Activated naive CD4-positive, alpha-beta T cell treated with anti-CD3 and anti-CD28 coated beads for 36 hours (primary cell): Measurements from ENCODE around the gene ALDH4A1. TPM values are rescaled to one million over a fixed set of nuclear protein-coding genes. Genes with fewer than 3 reads are reported as not detected.
A peak's percentile ranks its signal among the peaks of the same experiment; 100 is the strongest.

Experiments used
- CTCF ChIA-PET: fragments of 350-600 bp; sonication (Branson Sonifier 250); formaldehyde crosslinking; loops from one replicate; lab custom pipeline; 2021; ENCODE audit warnings: antibody characterized with exemption; lab: Charles Lee
- DNase-seq: peaks from one replicate; pipeline ENCODE4 v3.0.0-alpha.2; 2020
- H3K27ac Mint-ChIP-seq: one replicate; pipeline ENCODE4 v1.8.0; 2021; ENCODE audit warnings: mild to moderate bottlenecking, mixed read lengths
- H3K27me3 Mint-ChIP-seq: one replicate; pipeline ENCODE4 v1.8.0; 2021; ENCODE audit warnings: low read depth, mixed read lengths
- H3K36me3 Mint-ChIP-seq: one replicate; pipeline ENCODE4 v1.8.0; 2021; ENCODE audit warnings: low read depth, mixed read lengths
- H3K4me1 Mint-ChIP-seq: one replicate; pipeline ENCODE4 v1.8.0; 2021; ENCODE audit warnings: low read depth, mixed read lengths
- H3K4me3 Mint-ChIP-seq: one replicate; pipeline ENCODE4 v1.8.0; 2021; ENCODE audit warnings: mild to moderate bottlenecking, moderate library complexity, mixed read lengths
- H3K9me3 Mint-ChIP-seq: one replicate; pipeline ENCODE4 v1.8.0; 2021; ENCODE audit warnings: mixed read lengths
- intact Hi-C: fragments of 100-400 bp; cut with micrococcal nuclease; formaldehyde crosslinking; loops from one replicate; pipeline ENCODE4 v1.15.1; 2023
- total RNA-seq, 2 experiments: library from RNA; stranded (reverse); gene quantifications; one replicate each; pipeline ENCODE4 v1.2.3, GENCODE V29; 2021

Gene ALDH4A1
- total RNA-seq, 2 experiments from 2014 or later = 11.6 to 12.5 TPM

- Mint-ChIP-seq H3K27ac (no peak overlapping the region), H3K4me3 (no peak overlapping the region), H3K4me1 (no peaks in the 10 kb centered on the region), H3K36me3 (no peaks in the 10 kb centered on the region), H3K9me3 (no peaks in the 10 kb centered on the region), H3K27me3 (no peaks in the 10 kb centered on the region)
- DNase-seq = no peak
- intact Hi-C loops = no loop called here
- CTCF ChIA-PET = interaction anchor here (1.3 to 4.3 kb wide), 2 partner anchors 16 to 21 kb away, joined by 3 to 23 read pairs; no protein-coding TSS in a partner anchor
Measured at GRCh38 chr1:18891426-18891780, 11.0 kb downstream of the ALDH4A1 start.

DNA sequence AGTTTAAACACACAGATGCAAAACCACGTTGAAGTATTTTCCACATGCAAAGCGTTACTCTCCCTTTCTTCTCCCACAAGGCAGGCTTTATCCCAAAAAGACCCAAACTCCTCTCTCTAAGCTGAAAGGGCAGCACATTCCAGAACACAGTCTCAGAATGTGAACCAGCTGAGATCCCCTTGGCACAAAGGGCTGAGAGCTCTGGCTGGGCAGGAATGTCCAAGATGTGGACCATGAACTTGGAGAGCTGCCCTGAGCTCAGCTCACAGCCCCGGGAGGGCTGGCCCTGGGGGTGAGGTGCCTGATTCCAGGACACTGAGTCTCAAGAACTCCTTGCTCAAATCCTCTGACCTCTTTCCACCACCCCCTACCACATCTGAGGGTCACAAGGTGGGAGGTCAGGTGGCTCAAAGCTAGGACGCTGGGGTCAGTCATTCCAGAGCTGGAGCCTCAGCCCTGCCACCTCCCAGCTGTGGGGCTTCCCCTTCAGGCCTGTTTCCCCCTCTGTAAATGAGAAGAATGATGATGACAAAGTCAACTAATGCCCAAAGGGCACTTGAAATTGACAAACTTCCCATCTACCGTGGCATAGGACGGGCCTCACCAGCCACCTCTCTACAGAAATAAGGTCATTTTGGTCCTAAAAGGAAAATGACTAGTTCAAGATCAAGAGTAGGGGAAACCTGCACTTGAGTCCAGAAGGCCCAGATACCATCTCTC is 11.5 kb downstream of the ALDH4A1 start:
- H3K36me3 Mint-ChIP-seq = no peaks in the 10 kb centered on the region
- intact Hi-C loops = no loop called here
- no peak overlapping the region for H3K27ac Mint-ChIP-seq
- H3K4me3 Mint-ChIP-seq = no peak overlapping the region
- H3K27me3 Mint-ChIP-seq = no peaks in the 10 kb centered on the region
- no peaks in the 10 kb centered on the region for H3K9me3 Mint-ChIP-seq
- no peak for DNase-seq
- H3K4me1 Mint-ChIP-seq = no peaks in the 10 kb centered on the region
- CTCF ChIA-PET = interaction anchor here (0.5 to 4.3 kb wide), 3 partner anchors 16 to 273 kb away, joined by 3 to 23 read pairs (median 3); no protein-coding TSS in a partner anchor

- no peaks in the 10 kb centered on the region for H3K4me1 Mint-ChIP-seq
- no peak for DNase-seq
- CTCF ChIA-PET = interaction anchor here (1.8 to 2.8 kb wide), 2 partner anchors 17 to 189 kb away, joined by 4 to 13 read pairs; no protein-coding TSS in a partner anchor
- intact Hi-C loops = no loop called here
- H3K4me3 Mint-ChIP-seq = no peak overlapping the region
- H3K9me3 Mint-ChIP-seq = no peaks in the 10 kb centered on the region
- no peak overlapping the region for H3K27ac Mint-ChIP-seq
- no peaks in the 10 kb centered on the region for H3K36me3 Mint-ChIP-seq
- no peaks in the 10 kb centered on the region for H3K27me3 Mint-ChIP-seq
Measured at GRCh38 chr1:18886003-18886335, 16.4 kb downstream of the ALDH4A1 start.

GRCh38 chr1:18885311-18886002 is 16.9 kb downstream of the ALDH4A1 start:
- Mint-ChIP-seq H3K27ac (no peak overlapping the region), H3K4me1 (no peaks in the 10 kb centered on the region), H3K27me3 (no peaks in the 10 kb centered on the region), H3K9me3 (no peaks in the 10 kb centered on the region), H3K36me3 (no peaks in the 10 kb centered on the region), H3K4me3 (no peak overlapping the region)
- intact Hi-C loops = loop anchor here (2.0 kb wide), 2 partner anchors 27 to 355 kb away; no protein-coding TSS in a partner anchor
- CTCF ChIA-PET = interaction anchor here (0.7 to 2.8 kb wide), 9 partner anchors 10 to 355 kb away, joined by 3 to 18 read pairs (median 4); no protein-coding TSS in a partner anchor
- no peak for DNase-seq

DNA sequence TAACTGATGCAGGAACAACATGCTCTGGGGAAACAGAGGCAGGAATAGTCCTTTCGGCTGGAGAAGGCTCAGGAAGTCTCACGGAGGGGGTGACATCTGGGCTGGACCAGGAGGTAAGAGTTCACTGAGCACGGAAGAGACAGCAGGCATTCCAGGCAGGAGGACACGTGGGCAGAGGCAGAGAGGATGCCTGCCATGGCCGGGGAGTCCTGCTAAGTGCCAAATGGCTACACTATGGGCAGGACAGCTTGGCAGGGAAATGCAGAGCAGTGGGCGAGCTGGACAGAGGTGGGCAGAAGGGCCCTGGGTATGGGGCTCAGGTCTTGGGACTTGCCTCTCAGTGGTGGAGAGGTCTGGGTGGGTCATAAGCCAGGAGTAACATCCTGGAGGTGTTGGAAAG is 17.6 kb downstream of the ALDH4A1 start:
- CTCF ChIA-PET = interaction anchor here (0.7 to 2.8 kb wide), 23 partner anchors 9 to 356 kb away, joined by 3 to 18 read pairs (median 4); no protein-coding TSS in a partner anchor
- H3K36me3 Mint-ChIP-seq = no peaks in the 10 kb centered on the region
- no peak overlapping the region for H3K4me3 Mint-ChIP-seq
- intact Hi-C loops = loop anchor here (1.0 to 2.0 kb wide), 3 partner anchors 28 to 356 kb away; no protein-coding TSS in a partner anchor
- H3K27me3 Mint-ChIP-seq = no peaks in the 10 kb centered on the region
- H3K4me1 Mint-ChIP-seq = no peaks in the 10 kb centered on the region
- H3K27ac Mint-ChIP-seq = no peak overlapping the region
- H3K9me3 Mint-ChIP-seq = no peaks in the 10 kb centered on the region
- DNase-seq = no peak

DNA sequence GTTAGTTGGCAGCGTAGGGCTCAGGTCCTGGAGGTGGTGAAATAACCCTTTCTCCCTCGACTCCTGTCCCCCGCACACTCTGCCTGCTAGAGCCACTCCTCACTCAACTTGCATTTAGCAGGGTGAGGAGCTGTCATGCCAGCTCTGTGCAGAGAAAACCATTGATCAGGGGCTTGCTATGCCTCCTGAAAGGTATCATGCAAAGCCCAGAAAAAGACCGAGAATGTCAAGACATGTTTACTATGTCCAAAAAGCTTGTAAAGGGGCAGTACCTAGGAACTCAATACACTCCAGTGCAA is 18.0 kb downstream of the ALDH4A1 start:
- Mint-ChIP-seq H3K27me3 (no peaks in the 10 kb centered on the region), H3K4me1 (no peaks in the 10 kb centered on the region), H3K4me3 (no peak overlapping the region), H3K36me3 (no peaks in the 10 kb centered on the region), H3K27ac (no peak overlapping the region), H3K9me3 (no peaks in the 10 kb centered on the region)
- intact Hi-C loops = loop anchor here (1.0 to 2.0 kb wide), 3 partner anchors 28 to 356 kb away; no protein-coding TSS in a partner anchor
- DNase-seq = no peak
- CTCF ChIA-PET = interaction anchor here (0.7 to 2.8 kb wide), 26 partner anchors 9 to 356 kb away, joined by 3 to 18 read pairs (median 4); no protein-coding TSS in a partner anchor

- no peaks in the 10 kb centered on the region for H3K36me3 Mint-ChIP-seq
- H3K4me1 Mint-ChIP-seq = no peaks in the 10 kb centered on the region
- DNase-seq = peak; percentile 83
- CTCF ChIA-PET = interaction anchor here (0.6 to 2.8 kb wide), 25 partner anchors 9 to 553 kb away, joined by 3 to 18 read pairs (median 4); partner anchors contain the start of gene ALDH4A1
- H3K27me3 Mint-ChIP-seq = no peaks in the 10 kb centered on the region
- no peak overlapping the region for H3K4me3 Mint-ChIP-seq
- intact Hi-C loops = loop anchor here (1.0 to 2.0 kb wide), 3 partner anchors 29 to 357 kb away; no protein-coding TSS in a partner anchor
- H3K9me3 Mint-ChIP-seq = no peaks in the 10 kb centered on the region
- peak overlapping the region; percentile 18 for H3K27ac Mint-ChIP-seq
Measured at GRCh38 chr1:18883636-18884418, 18.5 kb downstream of the ALDH4A1 start.

- Mint-ChIP-seq H3K27me3 (no peaks in the 10 kb centered on the region), H3K4me3 (no peak overlapping the region)
Measured at GRCh38 chr1:18883079-18883478, 19.3 kb downstream of the ALDH4A1 start.

GRCh38 chr1:18882486-18882885 is 19.9 kb downstream of the ALDH4A1 start:
- no peak overlapping the region for H3K4me3 Mint-ChIP-seq
- CTCF ChIA-PET = interaction anchor here (1.8 kb wide), 1 partner anchor 161 kb away, joined by 3 read pairs; no protein-coding TSS in a partner anchor
- no peak for DNase-seq
- no peaks in the 10 kb centered on the region for H3K36me3 Mint-ChIP-seq
- no peaks in the 10 kb centered on the region for H3K4me1 Mint-ChIP-seq
- H3K9me3 Mint-ChIP-seq = no peaks in the 10 kb centered on the region
- intact Hi-C loops = no loop called here
- H3K27ac Mint-ChIP-seq = no peak overlapping the region
- no peaks in the 10 kb centered on the region for H3K27me3 Mint-ChIP-seq

More at GRCh38 chr1:18883079-18883478, 19.3 kb downstream of the ALDH4A1 start:
- CTCF ChIA-PET = interaction anchor here (0.6 to 2.8 kb wide), 11 partner anchors 8 to 553 kb away, joined by 3 to 18 read pairs (median 5); no protein-coding TSS in a partner anchor
- Mint-ChIP-seq H3K27ac (no peak overlapping the region), H3K9me3 (no peaks in the 10 kb centered on the region), H3K36me3 (no peaks in the 10 kb centered on the region), H3K4me1 (no peaks in the 10 kb centered on the region)
- intact Hi-C loops = no loop called here
- DNase-seq = no peak

- intact Hi-C loops = no loop called here
- Mint-ChIP-seq H3K27me3 (no peaks in the 10 kb centered on the region), H3K9me3 (no peaks in the 10 kb centered on the region), H3K4me1 (no peaks in the 10 kb centered on the region), H3K27ac (no peak overlapping the region), H3K4me3 (no peak overlapping the region), H3K36me3 (no peaks in the 10 kb centered on the region)
- CTCF ChIA-PET = no interaction called here
- DNase-seq = no peak
Measured at GRCh38 chr1:18881642-18882431, 20.5 kb downstream of the ALDH4A1 start.

DNA sequence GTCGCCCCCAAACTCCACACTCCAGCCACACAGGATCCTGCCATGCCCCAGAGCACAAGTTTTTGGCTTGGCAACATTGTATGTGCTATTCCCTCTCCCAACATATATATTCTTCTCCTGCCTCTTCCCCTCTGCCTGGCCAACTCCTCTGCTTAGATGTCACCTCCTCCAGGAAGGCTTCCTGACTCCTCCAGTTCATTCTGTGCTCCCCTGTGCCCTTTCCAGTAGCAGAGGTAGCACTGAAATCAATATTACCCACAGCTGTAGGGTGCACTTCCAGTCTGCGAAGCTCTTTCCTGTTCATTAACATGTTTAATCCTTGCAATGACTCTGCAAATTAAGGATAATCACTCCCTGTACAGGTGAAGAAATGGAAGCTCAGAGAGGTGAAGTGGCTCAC is 21.2 kb downstream of the ALDH4A1 start:
- no peak overlapping the region for H3K4me3 Mint-ChIP-seq
- CTCF ChIA-PET = no interaction called here

More for the DNA sequence above, 21.2 kb downstream of the ALDH4A1 start:
- intact Hi-C loops = no loop called here
- DNase-seq = no peak
- H3K9me3 Mint-ChIP-seq = no peaks in the 10 kb centered on the region
- no peak overlapping the region for H3K27ac Mint-ChIP-seq
- H3K36me3 Mint-ChIP-seq = no peaks in the 10 kb centered on the region
- H3K4me1 Mint-ChIP-seq = no peaks in the 10 kb centered on the region
- H3K27me3 Mint-ChIP-seq = no peaks in the 10 kb centered on the region
